Measurements from ENCODE around the gene PATJ. TPM values are rescaled to one million over a fixed set of nuclear protein-coding genes. Genes with fewer than 3 reads are reported as not detected.

PATJ gene
- total RNA-seq, 1 donor from 2014 or later = 10.7 TPM

DNA sequence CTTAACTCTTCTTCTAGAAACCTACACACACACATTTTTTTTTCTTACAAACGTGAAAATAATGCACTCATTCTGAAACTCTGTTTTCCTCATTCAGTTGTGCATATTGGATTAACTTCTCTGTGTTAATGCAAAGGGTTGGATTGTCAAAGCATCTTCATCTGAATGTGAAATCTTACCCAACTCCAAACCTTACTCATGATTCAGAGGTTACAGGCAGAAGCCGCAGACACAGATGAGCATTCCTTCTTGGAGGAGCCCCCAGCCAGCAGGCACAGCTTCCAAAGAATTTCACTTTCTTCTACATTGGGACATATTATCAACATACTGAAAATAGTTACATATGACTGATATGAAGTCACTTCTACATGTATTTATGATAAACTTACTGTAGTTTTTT is 15.7 kb downstream of the PATJ start:
- H3K36me3 Mint-ChIP-seq (ENCODE audit: low read depth) = no peaks in the 10 kb centered on the region
- H3K4me1 Mint-ChIP-seq (ENCODE audit: low read depth) = peaks cover 10% of the 10 kb centered on the region
- TF ChIP-seq CTCF (IDR thresholded peaks at IDR 0.05) = no peak
- H3K9me3 Mint-ChIP-seq (ENCODE audit: low read depth) = no peaks in the 10 kb centered on the region
- DNase-seq (ENCODE audit: low spot score) = no peak
- H3K4me3 Mint-ChIP-seq (ENCODE audit: unreplicated experiment) = no peak overlapping the region
- H3K27me3 Mint-ChIP-seq (ENCODE audit: low read depth) = no peaks in the 10 kb centered on the region
- no peak overlapping the region for H3K27ac Mint-ChIP-seq (ENCODE audit: unreplicated experiment)

GRCh38 chr1:61770131-61770530 is 27.9 kb downstream of the PATJ start:
- Mint-ChIP-seq H3K9me3 (ENCODE audit: low read depth) (no peaks in the 10 kb centered on the region), H3K27ac (ENCODE audit: unreplicated experiment) (no peak overlapping the region), H3K36me3 (ENCODE audit: low read depth) (peaks cover 1% of the 10 kb centered on the region), H3K4me3 (ENCODE audit: unreplicated experiment) (no peak overlapping the region), H3K27me3 (ENCODE audit: low read depth) (no peaks in the 10 kb centered on the region), H3K4me1 (ENCODE audit: low read depth) (no peaks in the 10 kb centered on the region)
- TF ChIP-seq CTCF (IDR thresholded peaks at IDR 0.05) = no peak
- DNase-seq (ENCODE audit: low spot score) = no peak

GRCh38 chr1:61776091-61776490 is 33.8 kb downstream of the PATJ start:
- Mint-ChIP-seq H3K27ac (ENCODE audit: unreplicated experiment) (no peak overlapping the region), H3K4me3 (ENCODE audit: unreplicated experiment) (no peak overlapping the region), H3K9me3 (ENCODE audit: low read depth) (no peaks in the 10 kb centered on the region), H3K4me1 (ENCODE audit: low read depth) (no peaks in the 10 kb centered on the region), H3K36me3 (ENCODE audit: low read depth) (peaks cover 2% of the 10 kb centered on the region), H3K27me3 (ENCODE audit: low read depth) (no peaks in the 10 kb centered on the region)
- TF ChIP-seq CTCF (IDR thresholded peaks at IDR 0.05) = no peak
- DNase-seq (ENCODE audit: low spot score) = no peak

- Mint-ChIP-seq H3K36me3 (ENCODE audit: low read depth) (peaks cover 2% of the 10 kb centered on the region), H3K27ac (ENCODE audit: unreplicated experiment) (no peak overlapping the region), H3K4me3 (ENCODE audit: unreplicated experiment) (no peak overlapping the region), H3K9me3 (ENCODE audit: low read depth) (no peaks in the 10 kb centered on the region), H3K27me3 (ENCODE audit: low read depth) (no peaks in the 10 kb centered on the region), H3K4me1 (ENCODE audit: low read depth) (no peaks in the 10 kb centered on the region)
- no peak for DNase-seq (ENCODE audit: low spot score)
- TF ChIP-seq CTCF (IDR thresholded peaks at IDR 0.05) = no peak
These were observed 37.0 kb downstream of the PATJ start for GRCh38 chr1:61779231-61779630.

DNA sequence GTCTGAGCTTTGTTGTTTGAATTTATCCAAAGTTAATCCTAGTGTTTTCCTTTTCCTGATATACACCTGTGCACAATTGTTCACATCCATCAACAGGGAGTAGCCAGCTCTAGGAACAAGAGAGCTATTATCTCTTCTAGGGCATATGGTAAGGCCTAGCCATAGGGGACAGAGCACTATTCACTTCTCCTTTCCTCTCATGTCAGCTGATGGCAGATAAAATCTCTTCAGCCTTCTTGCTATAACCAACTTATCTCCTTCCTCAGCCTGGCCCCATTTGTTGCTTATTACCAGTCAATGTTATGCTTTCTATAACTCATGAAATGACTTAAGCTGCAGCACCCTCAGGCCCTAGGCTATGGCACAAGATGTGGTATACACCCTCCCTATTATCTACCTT is 38.9 kb downstream of the PATJ start:
- no peak overlapping the region for H3K27ac Mint-ChIP-seq (ENCODE audit: unreplicated experiment)

More for the DNA sequence above, 38.9 kb downstream of the PATJ start:
- Mint-ChIP-seq H3K9me3 (ENCODE audit: low read depth) (no peaks in the 10 kb centered on the region), H3K4me3 (ENCODE audit: unreplicated experiment) (no peak overlapping the region), H3K27me3 (ENCODE audit: low read depth) (no peaks in the 10 kb centered on the region), H3K4me1 (ENCODE audit: low read depth) (no peaks in the 10 kb centered on the region), H3K36me3 (ENCODE audit: low read depth) (peaks cover 2% of the 10 kb centered on the region)
- no peak for TF ChIP-seq CTCF (IDR thresholded peaks at IDR 0.05)
- no peak for DNase-seq (ENCODE audit: low spot score)
